Endothelial cell of umbilical vein (primary cell): Measurements from ENCODE around the gene DGCR8. TPM values are rescaled to one million over a fixed set of nuclear protein-coding genes. Genes with fewer than 3 reads are reported as not detected.

ENCODE experiments used
- BruUV-seq: library from RNA; stranded (reverse); fragments of 400-500 nt; replicated peaks from 2 replicates; lab custom pipeline; 2021; lab: Mats Ljungman, UMichigan
- CTCF ChIA-PET: fragments of 300-600, 350-600 bp; sonication (Branson Sonifier 250); formaldehyde crosslinking; loops from one replicate; lab custom pipeline; 2021; ENCODE audit warnings: antibody characterized with exemption, inconsistent platforms; lab: Charles Lee
- POLR2A ChIA-PET: fragments of 300-600, 350-600 bp; sonication (Branson Sonifier 250); formaldehyde crosslinking; loops from one replicate; lab custom pipeline; 2021; ENCODE audit warnings: antibody characterized with exemption, inconsistent platforms; lab: Charles Lee
- DNase-seq: peaks from one replicate; pipeline ENCODE4 v3.0.0-alpha.2; 2011; ENCODE audit warnings: low read depth, low spot score
- FAIRE-seq: peaks from 2 replicates; lab custom pipeline; 2011; peaks lifted over from hg19 to GRCh38; lab: Jason Lieb, UNC
- H2AFZ ChIP-seq: 2 replicates; pipeline ENCODE4 v1.6.0; 2012; ENCODE audit warnings: low read depth, low read length, control low read depth, inconsistent platforms
- H3K27ac ChIP-seq: 2 replicates; pipeline ENCODE4 v1.5.1; 2011; ENCODE audit warnings: low read depth, mild to moderate bottlenecking, control low read depth, low read length, moderate library complexity; ENCODE audit not compliant: insufficient read depth
- H3K27me3 ChIP-seq, 2 experiments: 2 replicates each; pipeline versions ENCODE4 v1.6.0 to v1.6.1; 2011; ENCODE audit warnings: low read length in 2 of 2, mixed read lengths in 1 of 2; ENCODE audit not compliant: control insufficient read depth in 2 of 2, insufficient read depth in 2 of 2
- H3K36me3 ChIP-seq, 2 experiments: 2 replicates in 1 of 2; 3 replicates in 1 of 2; pipeline ENCODE4 v1.5.1; 2011; ENCODE audit warnings: low read length in 2 of 2, mild to moderate bottlenecking in 1 of 2, moderate library complexity in 1 of 2; ENCODE audit not compliant: control insufficient read depth in 2 of 2, insufficient read depth in 2 of 2; ENCODE audit errors: extremely low read depth in 1 of 2
- H3K4me1 ChIP-seq: 3 replicates; pipeline ENCODE4 v1.5.1; 2011; ENCODE audit warnings: mild to moderate bottlenecking, low read length; ENCODE audit not compliant: control insufficient read depth, insufficient read depth; ENCODE audit errors: extremely low read depth
- H3K4me2 ChIP-seq: 2 replicates; pipeline ENCODE4 v1.6.1; 2011; ENCODE audit warnings: low read length, control low read depth, mixed read lengths; ENCODE audit not compliant: insufficient read depth
- H3K4me3 ChIP-seq, 3 experiments: fragments of 200-600 bp in 1 of 3; sonication (generic), shearing (Covaris generic) in 1 of 3; replicated peaks in 1 of 3; 2 replicates each; pipeline ENCODE4 v1.5.1; 2011 to 2016; ENCODE audit warnings: control low read depth in 3 of 3, low read length in 3 of 3, mild to moderate bottlenecking in 2 of 3, inconsistent platforms in 1 of 3, low read depth in 1 of 3, moderate library complexity in 1 of 3; ENCODE audit not compliant: insufficient read depth in 1 of 3
- H3K79me2 ChIP-seq: 2 replicates; pipeline ENCODE4 v1.6.0; 2012; ENCODE audit warnings: low read length, inconsistent platforms; ENCODE audit not compliant: control insufficient read depth, insufficient read depth
- H3K9ac ChIP-seq: replicated peaks from 2 replicates; pipeline ENCODE3; 2011; ENCODE audit warnings: low read length, control low read depth; ENCODE audit not compliant: insufficient read depth; ENCODE audit errors: extremely low read depth
- H3K9me1 ChIP-seq: replicated peaks from 3 replicates; pipeline ENCODE4 v1.6.0; 2011; ENCODE audit warnings: mild to moderate bottlenecking, low read length; ENCODE audit not compliant: control insufficient read depth, insufficient read depth; ENCODE audit errors: extremely low read depth
- H3K9me3 ChIP-seq: replicated peaks from 2 replicates; pipeline ENCODE4 v1.5.1; 2012; ENCODE audit warnings: low read length, inconsistent platforms; ENCODE audit not compliant: control insufficient read depth, insufficient read depth
- H4K20me1 ChIP-seq: replicated peaks from 2 replicates; pipeline ENCODE3; 2011; ENCODE audit warnings: mild to moderate bottlenecking, low read length; ENCODE audit not compliant: control insufficient read depth, insufficient read depth; ENCODE audit errors: extremely low read depth
- CTCF ChIP-seq, 2 donors: IDR thresholded peaks; 1 replicate in 1 of 2; 2 replicates in 1 of 2; pipeline ENCODE4 v1.5.1; 2011; ENCODE audit warnings: low read length in 2 of 2, mild to moderate bottlenecking in 2 of 2, moderate library complexity in 2 of 2, control low read depth in 1 of 2, inconsistent platforms in 1 of 2, low read depth in 1 of 2; ENCODE audit not compliant: insufficient read depth in 1 of 2; ENCODE audit errors: extremely low read depth in 1 of 2
- MAX ChIP-seq: IDR thresholded peaks from 2 replicates; pipeline ENCODE4 v1.6.1; 2011; ENCODE audit not compliant: insufficient read depth, insufficient read length
- POLR2A ChIP-seq: IDR thresholded peaks from 2 replicates; pipeline ENCODE4 v1.6.1; 2012; ENCODE audit warnings: low read depth, mild to moderate bottlenecking, control low read depth, low read length
- POLR2AphosphoS5 ChIP-seq: IDR thresholded peaks from 2 replicates; pipeline ENCODE4 v1.6.1; 2012; ENCODE audit warnings: low read depth, mild to moderate bottlenecking, control low read depth, low read length, moderate library complexity; ENCODE audit not compliant: insufficient read depth
- dilution Hi-C: fragments of 300-500 bp; cut with MboI; formaldehyde crosslinking; loops from one replicate; pipeline ENCODE4 v1.15.0; 2019; ENCODE audit warnings: low sequenced_read_pairs; ENCODE audit not compliant: extremely low pct_ligation_motif_present
- intact Hi-C: fragments of 100-400 bp; cut with micrococcal nuclease; formaldehyde crosslinking; loops from one replicate; pipeline ENCODE4 v1.10.0; 2022
- polyA plus RNA-seq, 4 experiments: library from polyadenylated mRNA; depleted of rRNA in 3 of 4; stranded (reverse) in 3 of 4; unstranded in 1 of 4; fragments of >200 nt; gene quantifications; 2 replicates each; pipeline versions ENCODE4 v1.2.1 to v1.2.3, GENCODE V29; 2011 to 2012; ENCODE audit warnings: missing spikeins in 1 of 4
- total RNA-seq: library from RNA; stranded (reverse); gene quantifications from 2 replicates; pipeline ENCODE4 v1.2.3, GENCODE V29; 2021

The DGCR8 gene
- total and polyA plus RNA-seq, 2 donors (not counting 3 experiments of a cell fraction or from before 2014, with no cell fraction given) = 32.7 to 64.2 TPM

- Histone ChIP-seq H3K9ac (no peak overlapping the region), H3K9me1 (no peaks in the 10 kb centered on the region), H3K27me3 (no peaks in the 10 kb centered on the region), H3K4me2 (no peak overlapping the region), H3K9me3 (no peaks in the 10 kb centered on the region), H3K4me3 (no peak overlapping the region), H3K4me1 (peaks cover 6% of the 10 kb centered on the region), H2AFZ (no peak overlapping the region), H3K27ac (no peak overlapping the region), H3K36me3 (peaks cover 0 to 12% of the 10 kb centered on the region in 2 experiments), H4K20me1 (no peaks in the 10 kb centered on the region), H3K79me2 (peaks cover 34% of the 10 kb centered on the region)
- no peak for DNase-seq
- no TSS peak for BruUV-seq
- FAIRE-seq = no peak
- TF ChIP-seq CTCF (IDR thresholded peaks at IDR 0.05; ENCODE audit: extremely low read depth in 1 of 2, insufficient read depth in 1 of 2, low read depth in 1 of 2, low read length in 2 of 2) = peak in 1 of 2 donors; percentile 3
- no peak for TF ChIP-seq POLR2A
- dilution Hi-C loops (no loop called here), intact Hi-C loops (loop anchor here (1.0 kb wide), 1 partner anchor 155 kb away; no protein-coding TSS in a partner anchor)
- ChIA-PET POLR2A (no interaction called here), CTCF (interaction anchor here (0.7 to 2.1 kb wide), 3 partner anchors 10 to 400 kb away, joined by 4 to 6 read pairs (median 6); partner anchors contain the start of gene TRMT2A)
These were observed 50.3 kb downstream of the DGCR8 start for GRCh38 chr22:20130319-20130718.

- no peaks in the 10 kb centered on the region for H3K9me3 ChIP-seq
- intact Hi-C loops (loop anchor here (1.0 kb wide), 1 partner anchor 154 kb away; no protein-coding TSS in a partner anchor), dilution Hi-C loops (no loop called here)
- BruUV-seq = no TSS peak
- POLR2A ChIA-PET = no interaction called here
- no peaks in the 10 kb centered on the region for H4K20me1 ChIP-seq
- peak overlapping the region; percentile 42 for H3K9ac ChIP-seq
- TF ChIP-seq POLR2AphosphoS5 (peak; percentile 19), MAX (no peak)
- DNase-seq = peak; percentile 82
- H3K27me3 ChIP-seq = no peaks in the 10 kb centered on the region
- H3K4me2 ChIP-seq = peak overlapping the region; percentile 33
- H3K79me2 ChIP-seq = peaks cover 41% of the 10 kb centered on the region
- peak overlapping the region; percentile 37 to 85 (median 46) for H3K4me3 ChIP-seq
- peaks cover 0 to 7% of the 10 kb centered on the region in 2 experiments for H3K36me3 ChIP-seq
- FAIRE-seq = peak; percentile 69
- peak overlapping the region; percentile 77 for H2AFZ ChIP-seq
- CTCF ChIA-PET = interaction anchor here (0.7 to 2.1 kb wide), 3 partner anchors 11 to 401 kb away, joined by 4 to 6 read pairs (median 6); partner anchors contain the start of gene TRMT2A
- peak overlapping the region; percentile 46 for H3K27ac ChIP-seq
- H3K9me1 ChIP-seq = no peaks in the 10 kb centered on the region
- H3K4me1 ChIP-seq = peaks cover 6% of the 10 kb centered on the region
These were observed 50.9 kb downstream of the DGCR8 start for GRCh38 chr22:20130731-20131596.
